ENCODE data around the gene ZNF804B.

DNA sequence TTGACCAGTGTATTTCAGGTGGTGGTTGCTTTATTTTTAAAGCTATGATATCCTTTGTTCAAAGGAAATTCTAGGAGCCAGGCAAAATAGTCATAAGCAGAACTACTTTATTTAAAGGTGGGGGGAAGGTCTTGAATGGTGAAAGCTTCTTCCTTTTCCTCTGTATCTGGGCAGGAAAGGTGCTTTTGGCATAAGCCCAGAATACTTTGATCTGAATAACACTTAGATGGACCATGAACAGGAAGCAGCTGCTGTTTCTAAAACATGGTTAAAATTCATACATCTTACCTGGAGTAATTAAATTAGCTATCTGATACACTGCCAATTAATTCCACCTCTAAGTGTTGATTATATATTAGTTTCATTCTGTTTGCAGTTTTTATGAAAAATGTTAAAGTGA, 13.3 kb downstream of the ZNF804B start:
- TF ChIP-seq, protein P1, sequence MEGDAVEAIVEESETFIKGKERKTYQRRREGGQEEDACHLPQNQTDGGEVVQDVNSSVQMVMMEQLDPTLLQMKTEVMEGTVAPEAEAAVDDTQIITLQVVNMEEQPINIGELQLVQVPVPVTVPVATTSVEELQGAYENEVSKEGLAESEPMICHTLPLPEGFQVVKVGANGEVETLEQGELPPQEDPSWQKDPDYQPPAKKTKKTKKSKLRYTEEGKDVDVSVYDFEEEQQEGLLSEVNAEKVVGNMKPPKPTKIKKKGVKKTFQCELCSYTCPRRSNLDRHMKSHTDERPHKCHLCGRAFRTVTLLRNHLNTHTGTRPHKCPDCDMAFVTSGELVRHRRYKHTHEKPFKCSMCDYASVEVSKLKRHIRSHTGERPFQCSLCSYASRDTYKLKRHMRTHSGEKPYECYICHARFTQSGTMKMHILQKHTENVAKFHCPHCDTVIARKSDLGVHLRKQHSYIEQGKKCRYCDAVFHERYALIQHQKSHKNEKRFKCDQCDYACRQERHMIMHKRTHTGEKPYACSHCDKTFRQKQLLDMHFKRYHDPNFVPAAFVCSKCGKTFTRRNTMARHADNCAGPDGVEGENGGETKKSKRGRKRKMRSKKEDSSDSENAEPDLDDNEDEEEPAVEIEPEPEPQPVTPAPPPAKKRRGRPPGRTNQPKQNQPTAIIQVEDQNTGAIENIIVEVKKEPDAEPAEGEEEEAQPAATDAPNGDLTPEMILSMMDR (conservative IDR thresholded peaks at IDR 0.05; ENCODE audit: low read depth, low read length): no peak
- TF ChIP-seq EZH2phosphoT487 (IDR thresholded peaks at IDR 0.05; ENCODE audit: borderline replicate concordance, low read length): no peak
